ENCODE data around the gene NEK7. TPM values are rescaled to one million over a fixed set of nuclear protein-coding genes. Genes with fewer than 3 reads are reported as not detected.

The NEK7 gene
- total RNA-seq, 1 donor from 2014 or later = 63.2 TPM

GRCh38 chr1:198121056-198121826, 35.6 kb upstream of the NEK7 start:
- Mint-ChIP-seq H3K36me3 (no peaks in the 10 kb centered on the region), H3K27ac (no peak overlapping the region), H3K27me3 (ENCODE audit: low read depth) (no peaks in the 10 kb centered on the region), H3K4me3 (no peak overlapping the region), H3K4me1 (peaks cover 23% of the 10 kb centered on the region), H3K9me3 (no peaks in the 10 kb centered on the region)
- no peak for DNase-seq (ENCODE audit: low spot score in 2 of 2, unreplicated experiment in 2 of 2)
- no peak for TF ChIP-seq CTCF (IDR thresholded peaks at IDR 0.05; ENCODE audit: unreplicated experiment)

DNA sequence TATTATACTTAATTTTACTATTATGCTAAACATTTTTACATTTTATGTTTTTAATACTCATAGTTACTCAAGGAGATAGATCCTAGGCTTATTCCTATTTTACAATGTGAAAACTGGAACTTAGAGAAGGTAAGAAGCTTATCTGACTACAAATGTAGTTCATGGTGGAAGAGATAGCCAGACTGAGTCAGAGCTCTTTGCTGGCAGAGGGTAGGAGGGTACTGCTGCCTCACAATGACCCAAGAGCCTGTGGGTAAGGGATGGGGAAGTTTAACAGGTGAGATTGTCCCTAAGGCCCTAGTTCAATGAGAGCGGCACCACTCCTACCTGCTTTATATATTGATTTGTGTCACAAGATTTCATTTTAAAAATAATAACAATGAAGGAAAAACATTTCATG, 34.1 kb upstream of the NEK7 start:
- H3K27ac Mint-ChIP-seq = peak overlapping the region; percentile 88
- no peak for DNase-seq (ENCODE audit: low spot score in 2 of 2, unreplicated experiment in 2 of 2)
- no peaks in the 10 kb centered on the region for H3K27me3 Mint-ChIP-seq (ENCODE audit: low read depth)
- H3K36me3 Mint-ChIP-seq = no peaks in the 10 kb centered on the region
- peaks cover 31% of the 10 kb centered on the region for H3K4me1 Mint-ChIP-seq
- no peak overlapping the region for H3K4me3 Mint-ChIP-seq
- no peak for TF ChIP-seq CTCF (IDR thresholded peaks at IDR 0.05; ENCODE audit: unreplicated experiment)
- H3K9me3 Mint-ChIP-seq = no peaks in the 10 kb centered on the region

- Mint-ChIP-seq H3K27me3 (ENCODE audit: low read depth) (no peaks in the 10 kb centered on the region), H3K9me3 (no peaks in the 10 kb centered on the region), H3K4me3 (no peak overlapping the region), H3K27ac (peak overlapping the region; percentile 83), H3K4me1 (peaks cover 34% of the 10 kb centered on the region), H3K36me3 (no peaks in the 10 kb centered on the region)
- TF ChIP-seq CTCF (IDR thresholded peaks at IDR 0.05; ENCODE audit: unreplicated experiment) = no peak
- DNase-seq (ENCODE audit: low spot score in 2 of 2, unreplicated experiment in 2 of 2) = no peak
Measured at GRCh38 chr1:198123133-198123532, 33.7 kb upstream of the NEK7 start.

DNA sequence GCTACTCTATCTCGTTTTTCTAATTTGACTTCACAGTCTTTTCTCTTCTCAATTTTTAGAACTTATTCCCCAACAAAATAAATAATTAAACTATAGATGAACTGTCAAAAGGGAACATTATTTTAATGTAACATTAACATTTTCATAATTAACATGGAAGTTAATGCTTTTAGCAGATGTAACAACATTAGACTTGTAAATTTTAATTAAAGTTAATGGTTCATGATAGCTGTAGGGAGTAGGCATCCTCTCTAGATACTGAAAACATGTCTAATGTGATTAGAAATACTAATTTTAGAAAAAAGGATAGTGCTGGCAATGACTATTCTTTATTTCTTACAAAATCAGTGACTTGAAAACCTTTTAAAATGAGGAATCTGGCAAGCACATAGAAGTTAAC, 32.1 kb upstream of the NEK7 start:
- DNase-seq (ENCODE audit: low spot score in 2 of 2, unreplicated experiment in 2 of 2) = no peak
- TF ChIP-seq CTCF (IDR thresholded peaks at IDR 0.05; ENCODE audit: unreplicated experiment) = no peak
- no peak overlapping the region for H3K4me3 Mint-ChIP-seq
- H3K27ac Mint-ChIP-seq = no peak overlapping the region
- H3K27me3 Mint-ChIP-seq (ENCODE audit: low read depth) = no peaks in the 10 kb centered on the region
- H3K36me3 Mint-ChIP-seq = no peaks in the 10 kb centered on the region
- peaks cover 34% of the 10 kb centered on the region for H3K4me1 Mint-ChIP-seq
- H3K9me3 Mint-ChIP-seq = no peaks in the 10 kb centered on the region

GRCh38 chr1:198125995-198126735, 30.6 kb upstream of the NEK7 start:
- Mint-ChIP-seq H3K36me3 (no peaks in the 10 kb centered on the region), H3K9me3 (no peaks in the 10 kb centered on the region), H3K27ac (peak overlapping the region; percentile 90), H3K27me3 (ENCODE audit: low read depth) (no peaks in the 10 kb centered on the region), H3K4me1 (peaks cover 34% of the 10 kb centered on the region), H3K4me3 (no peak overlapping the region)
- no peak for TF ChIP-seq CTCF (IDR thresholded peaks at IDR 0.05; ENCODE audit: unreplicated experiment)
- no peak for DNase-seq (ENCODE audit: low spot score in 2 of 2, unreplicated experiment in 2 of 2)

All from mesothelial cell of epicardium (in vitro differentiated cells).